Fibroblast of the aortic adventitia (primary cell): ENCODE data around the gene CACNA1I. TPM values are rescaled to one million over a fixed set of nuclear protein-coding genes. Genes with fewer than 3 reads are reported as not detected.

Experiments
- DNase-seq: peaks from one replicate; pipeline ENCODE4 v3.0.0-alpha.2; 2010; ENCODE audit warnings: low read depth
- H3K4me3 ChIP-seq: 2 replicates; pipeline ENCODE4 v1.5.1; 2011; ENCODE audit warnings: low read depth, mild to moderate bottlenecking, control low read depth, low read length, moderate library complexity
- total RNA-seq: library from RNA; depleted of rRNA; stranded (reverse); fragments of >200 nt; gene quantifications from 2 replicates; pipeline ENCODE4 v1.2.3, GENCODE V29; 2012; ENCODE audit warnings: low replicate concordance
- TF ChIP-seq, protein P1 (sequence below): IDR thresholded peaks from 2 replicates; pipeline ENCODE4 v1.5.1; 2011; ENCODE audit warnings: mild to moderate bottlenecking, low read length, control low read depth, inconsistent platforms; ENCODE audit not compliant: insufficient read depth

CACNA1I gene
- total RNA-seq, 1 donor: under 0.01 TPM

DNA sequence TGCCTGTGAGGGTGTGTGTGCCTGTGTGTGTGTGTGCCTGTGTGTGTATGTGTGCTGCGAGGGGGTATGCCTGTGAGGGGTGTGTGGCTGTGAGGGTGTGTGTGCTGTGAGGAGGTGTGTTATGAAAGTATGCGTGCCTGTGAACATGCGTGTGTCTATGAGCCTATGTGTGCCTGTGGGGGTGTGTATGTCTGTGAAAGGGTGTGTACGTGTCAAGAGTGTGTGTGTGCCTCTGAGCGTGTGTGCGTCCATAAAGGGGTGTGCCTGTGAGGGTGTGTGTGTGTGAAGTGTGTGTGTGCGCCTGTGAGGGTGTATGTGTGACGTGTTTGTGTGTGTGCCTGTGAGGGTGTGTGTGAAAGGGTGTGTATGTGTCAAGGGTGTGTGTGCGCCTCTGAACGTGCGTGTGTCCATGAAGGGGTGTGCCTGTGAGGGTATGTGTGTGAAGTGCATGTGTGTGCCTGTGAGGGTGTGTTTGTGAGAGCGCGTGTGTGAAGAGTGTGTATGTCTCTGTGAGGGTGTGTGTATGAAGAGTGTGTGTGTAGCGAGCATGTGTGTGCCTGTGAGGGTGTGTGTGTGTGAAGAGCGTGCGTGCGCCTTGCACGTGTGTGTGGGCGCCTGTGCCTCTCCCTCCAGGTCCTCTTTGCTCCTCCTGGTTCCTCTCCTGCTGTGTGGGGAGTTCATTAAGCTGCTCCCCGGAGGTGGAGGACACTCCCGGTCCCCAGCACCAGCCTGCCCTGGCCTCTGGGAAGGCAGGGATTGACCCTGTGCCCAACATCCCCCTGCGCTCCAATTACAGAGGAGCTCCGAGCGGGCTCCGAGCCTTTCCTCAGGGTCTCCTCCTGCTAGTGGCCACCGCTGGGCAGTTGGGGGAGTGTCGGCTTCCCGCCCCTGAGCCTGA lies 53.3 kb downstream of the CACNA1I start:
- no peak for DNase-seq
- TF ChIP-seq, protein P1, sequence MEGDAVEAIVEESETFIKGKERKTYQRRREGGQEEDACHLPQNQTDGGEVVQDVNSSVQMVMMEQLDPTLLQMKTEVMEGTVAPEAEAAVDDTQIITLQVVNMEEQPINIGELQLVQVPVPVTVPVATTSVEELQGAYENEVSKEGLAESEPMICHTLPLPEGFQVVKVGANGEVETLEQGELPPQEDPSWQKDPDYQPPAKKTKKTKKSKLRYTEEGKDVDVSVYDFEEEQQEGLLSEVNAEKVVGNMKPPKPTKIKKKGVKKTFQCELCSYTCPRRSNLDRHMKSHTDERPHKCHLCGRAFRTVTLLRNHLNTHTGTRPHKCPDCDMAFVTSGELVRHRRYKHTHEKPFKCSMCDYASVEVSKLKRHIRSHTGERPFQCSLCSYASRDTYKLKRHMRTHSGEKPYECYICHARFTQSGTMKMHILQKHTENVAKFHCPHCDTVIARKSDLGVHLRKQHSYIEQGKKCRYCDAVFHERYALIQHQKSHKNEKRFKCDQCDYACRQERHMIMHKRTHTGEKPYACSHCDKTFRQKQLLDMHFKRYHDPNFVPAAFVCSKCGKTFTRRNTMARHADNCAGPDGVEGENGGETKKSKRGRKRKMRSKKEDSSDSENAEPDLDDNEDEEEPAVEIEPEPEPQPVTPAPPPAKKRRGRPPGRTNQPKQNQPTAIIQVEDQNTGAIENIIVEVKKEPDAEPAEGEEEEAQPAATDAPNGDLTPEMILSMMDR: no peak

DNA sequence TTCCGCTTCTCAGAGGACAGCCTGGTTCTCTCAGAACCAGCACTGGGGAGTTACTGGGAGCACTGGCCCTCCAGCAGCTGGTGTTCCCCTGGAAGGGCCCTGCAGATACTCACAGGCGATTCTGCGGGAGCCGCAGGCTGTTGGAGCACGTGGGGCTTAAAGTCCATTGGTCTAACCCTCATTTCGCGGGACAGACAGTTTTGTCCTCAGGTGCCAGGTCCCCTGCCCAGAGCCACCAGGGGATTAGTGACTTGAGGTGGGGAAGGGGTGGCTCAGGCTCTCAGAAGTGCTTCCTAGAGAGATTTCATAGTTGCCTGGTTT lies 53.9 kb downstream of the CACNA1I start:
- no peak for DNase-seq

More for the DNA sequence above, 53.3 kb downstream of the CACNA1I start:
- H3K4me3 ChIP-seq: no peak overlapping the region

DNA sequence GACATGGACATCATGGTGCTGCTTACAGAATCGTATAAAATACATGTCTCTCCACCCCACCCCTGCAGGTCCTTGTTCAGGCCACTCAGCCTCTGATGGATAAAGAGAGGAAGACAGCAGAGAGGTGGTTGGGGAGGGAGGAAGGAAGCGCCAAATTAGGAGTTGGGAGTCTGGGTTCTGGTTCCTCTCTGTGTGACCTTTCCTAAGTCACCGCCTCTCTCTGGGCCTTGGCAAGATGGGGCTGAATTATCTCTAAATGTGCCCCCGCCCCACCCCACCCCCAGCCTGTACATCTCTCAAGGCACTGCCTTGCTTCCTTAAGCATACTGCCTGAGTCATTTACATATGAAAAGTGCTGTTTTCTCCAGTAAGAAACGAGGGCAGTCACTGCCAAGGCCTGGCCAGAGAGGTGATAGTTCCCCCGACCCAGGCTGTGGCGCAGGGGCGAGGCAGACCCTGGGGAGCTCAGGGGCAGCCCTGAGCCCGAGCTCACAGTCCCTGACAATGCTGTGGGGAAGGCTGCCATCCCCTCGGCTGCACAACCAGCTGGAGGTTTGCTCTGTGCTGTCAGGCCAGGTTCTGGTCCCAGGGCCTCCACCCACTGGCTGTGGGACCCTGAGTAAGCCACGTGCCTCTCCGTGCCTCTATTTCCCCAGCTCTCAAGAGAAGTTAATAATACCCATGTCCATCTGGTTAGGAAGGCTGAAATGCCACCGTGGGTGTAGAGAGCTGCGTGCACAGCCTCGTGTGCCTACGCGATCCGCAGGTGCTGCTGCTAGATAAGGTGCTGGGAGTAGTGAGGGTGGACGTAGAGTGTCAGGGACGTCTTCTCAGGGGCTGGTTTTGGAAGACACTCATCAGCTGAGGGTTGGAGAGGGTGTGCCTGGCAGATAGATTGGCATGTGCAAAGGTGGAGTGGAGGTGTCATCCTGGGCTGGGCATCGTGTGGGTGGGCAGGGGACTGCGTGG lies 55.3 kb downstream of the CACNA1I start:
- DNase-seq: no peak
- TF ChIP-seq, protein P1: no peak
- no peak overlapping the region for H3K4me3 ChIP-seq

More for the DNA sequence above, 53.9 kb downstream of the CACNA1I start:
- TF ChIP-seq, protein P1: no peak
- H3K4me3 ChIP-seq: no peak overlapping the region

DNA sequence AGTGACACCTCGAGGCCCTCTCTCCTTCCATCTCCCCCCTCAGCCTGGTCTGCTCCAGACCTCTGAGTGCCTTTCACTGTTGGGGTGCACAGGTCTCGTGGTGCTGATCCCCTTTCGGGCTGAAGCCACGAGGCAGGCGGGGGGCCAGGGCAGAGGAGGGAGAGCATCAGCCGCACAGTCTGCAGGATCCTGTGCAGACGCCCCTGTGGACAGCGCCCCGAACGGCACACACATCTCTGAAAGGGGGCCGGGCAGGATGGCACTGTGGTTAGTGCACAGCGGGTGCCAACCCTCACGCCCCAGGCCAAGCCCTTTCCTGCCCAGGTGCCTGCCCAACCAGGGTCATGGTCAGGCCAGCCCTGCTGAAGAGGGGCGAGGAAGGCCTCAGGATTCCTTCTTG lies 56.7 kb downstream of the CACNA1I start:
- H3K4me3 ChIP-seq: no peak overlapping the region
- DNase-seq: no peak
- TF ChIP-seq, protein P1: no peak

DNA sequence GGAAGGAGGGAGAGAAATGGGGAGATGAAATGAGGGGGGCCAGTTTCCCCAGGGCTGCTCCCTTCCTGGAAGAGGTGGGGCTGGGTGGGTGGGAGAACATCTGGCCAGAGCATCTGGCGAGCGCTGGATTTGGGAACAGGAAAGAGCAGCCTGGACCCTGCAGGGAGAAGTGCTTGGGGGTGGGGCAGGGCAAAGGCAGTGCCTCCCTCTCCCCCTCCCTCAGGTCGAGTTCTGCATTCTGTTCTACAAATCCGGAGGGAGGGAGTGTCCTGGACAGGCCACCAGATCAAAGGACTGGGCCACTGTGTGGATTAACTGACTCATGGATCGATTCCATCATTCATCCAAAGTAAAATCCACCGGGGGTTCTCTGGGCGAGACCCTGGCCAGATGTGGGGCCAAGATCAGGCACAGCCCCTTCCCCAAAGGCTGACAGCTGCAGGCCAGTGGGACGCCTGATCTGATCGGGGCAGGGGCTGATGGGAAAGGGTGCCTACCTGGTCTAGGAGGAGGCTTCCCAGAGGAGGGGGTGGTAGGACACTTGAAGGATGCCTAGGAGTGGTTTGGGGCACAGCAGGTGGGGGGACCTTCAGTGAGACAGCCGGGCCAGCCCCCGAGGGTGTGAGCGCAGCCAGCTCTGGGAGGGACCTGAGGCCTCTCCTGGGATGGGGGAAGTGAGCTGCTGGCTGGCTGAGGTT lies 57.5 kb downstream of the CACNA1I start:
- TF ChIP-seq, protein P1: no peak
- no peak for DNase-seq
- H3K4me3 ChIP-seq: no peak overlapping the region

DNA sequence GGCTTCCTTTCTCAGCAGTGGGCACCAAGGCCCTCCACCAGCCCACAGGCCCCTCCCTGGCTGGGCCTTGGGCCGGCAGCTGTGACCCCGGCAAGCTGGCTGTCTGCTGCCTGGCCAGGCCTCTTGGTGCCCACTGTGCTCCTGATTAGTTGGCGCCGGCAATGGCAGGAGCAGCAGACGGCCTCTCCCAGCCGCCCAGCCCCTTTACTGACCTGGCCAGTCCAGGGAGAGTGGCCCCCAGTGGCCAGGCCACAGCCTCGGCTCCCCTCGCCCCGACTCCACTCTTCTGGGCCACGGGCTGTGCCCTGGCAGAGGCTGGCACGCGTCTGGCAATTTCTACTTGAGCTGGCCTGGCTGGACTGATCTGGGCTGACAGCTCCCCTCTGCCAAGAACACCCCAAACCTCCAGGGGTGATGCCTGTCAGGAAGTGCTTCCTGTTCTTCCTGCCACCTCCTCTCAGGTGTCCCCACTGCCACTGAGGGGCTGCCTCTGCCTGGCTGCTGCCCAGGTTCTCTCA lies 58.1 kb downstream of the CACNA1I start:
- DNase-seq: no peak
- TF ChIP-seq, protein P1: no peak
- H3K4me3 ChIP-seq: no peak overlapping the region
